H1 (cell line): ENCODE data around the gene SLC24A4. TPM values are rescaled to one million over a fixed set of nuclear protein-coding genes. Genes with fewer than 3 reads are reported as not detected.

Experiments
- CTCF ChIP-seq, 3 experiments: IDR thresholded peaks; 1 replicate in 2 of 3; 2 replicates in 1 of 3; pipeline versions ENCODE4 v1.5.1 to v1.6.1; 2011; ENCODE audit warnings: low read length in 3 of 3, mild to moderate bottlenecking in 3 of 3, inconsistent platforms in 2 of 3, low read depth in 1 of 3, moderate library complexity in 1 of 3; ENCODE audit not compliant: insufficient read depth in 1 of 3; ENCODE audit errors: control extremely low read depth in 1 of 3
- ZNF274 ChIP-seq: IDR thresholded peaks from 2 replicates; pipeline ENCODE4 v1.7.0; 2012; ENCODE audit warnings: low read length, borderline replicate concordance; ENCODE audit errors: extremely low read depth
- polyA plus RNA-seq, 7 experiments: library from polyadenylated mRNA; depleted of rRNA in 3 of 7; stranded (reverse) in 5 of 7; unstranded in 2 of 7; fragments of >200 nt in 5 of 7; fragments of 200-250 nt in 2 of 7; gene quantifications; 1 replicate in 5 of 7; 2 replicates in 1 of 7; 4 replicates in 1 of 7; pipeline versions ENCODE4 v1.2.1 to v1.2.3, GENCODE V29; 2011 to 2013; ENCODE audit warnings: missing spikeins in 2 of 7, mixed read lengths in 2 of 7
- total RNA-seq: library from RNA; stranded (reverse); fragmentation: NEBNext Ultra II Directional; extraction: Animal tissue kit (Norgen Biotek cat#: 25700); gene quantifications from 2 replicates; pipeline ENCODE4 v1.2.1, GENCODE V29; 2021

SLC24A4 gene
- total and polyA plus RNA-seq, 2 of the 8 experiments (the other 6 are each of a cell fraction or from before 2014, with no cell fraction given) = 0.27 to 0.89 TPM

DNA sequence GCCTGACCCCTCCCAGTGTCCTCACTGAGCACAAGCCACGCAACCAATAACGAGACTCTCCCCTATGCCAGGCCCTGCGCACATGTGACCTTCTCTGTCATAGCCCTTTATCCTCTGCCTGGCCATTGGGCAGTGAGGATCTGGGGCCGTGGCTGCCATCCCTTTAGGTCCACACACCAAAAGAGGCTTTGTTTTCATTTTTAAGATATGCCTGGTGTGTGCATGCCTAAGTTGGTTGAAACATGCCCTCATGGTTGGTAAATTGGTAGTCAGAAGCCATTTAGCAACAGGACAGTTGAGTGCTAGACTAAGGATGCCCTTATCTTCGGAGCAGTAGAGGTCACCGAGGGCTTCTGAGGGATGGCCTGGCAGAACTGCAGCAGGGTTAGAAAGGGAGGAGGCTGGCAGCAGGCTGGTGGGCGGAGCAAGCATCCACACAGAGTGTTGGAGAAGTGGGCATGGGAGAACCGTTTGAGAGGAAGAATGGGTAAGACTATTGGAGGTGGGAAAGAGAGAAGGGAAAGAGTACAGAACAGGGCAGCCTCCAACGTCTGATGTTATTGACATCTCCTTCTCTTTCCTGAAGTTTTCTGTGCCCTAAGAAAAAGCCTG is 75.1 kb downstream of the SLC24A4 start (continued):
- no peak for TF ChIP-seq CTCF (IDR thresholded peaks at IDR 0.05; ENCODE audit: control extremely low read depth in 1 of 3, insufficient read depth in 1 of 3, low read depth in 1 of 3, low read length in 3 of 3)
- TF ChIP-seq ZNF274 = no peak
